ENCODE data around the gene LRCH4. TPM values are rescaled to one million over a fixed set of nuclear protein-coding genes. Genes with fewer than 3 reads are reported as not detected.

The LRCH4 gene, protein sequence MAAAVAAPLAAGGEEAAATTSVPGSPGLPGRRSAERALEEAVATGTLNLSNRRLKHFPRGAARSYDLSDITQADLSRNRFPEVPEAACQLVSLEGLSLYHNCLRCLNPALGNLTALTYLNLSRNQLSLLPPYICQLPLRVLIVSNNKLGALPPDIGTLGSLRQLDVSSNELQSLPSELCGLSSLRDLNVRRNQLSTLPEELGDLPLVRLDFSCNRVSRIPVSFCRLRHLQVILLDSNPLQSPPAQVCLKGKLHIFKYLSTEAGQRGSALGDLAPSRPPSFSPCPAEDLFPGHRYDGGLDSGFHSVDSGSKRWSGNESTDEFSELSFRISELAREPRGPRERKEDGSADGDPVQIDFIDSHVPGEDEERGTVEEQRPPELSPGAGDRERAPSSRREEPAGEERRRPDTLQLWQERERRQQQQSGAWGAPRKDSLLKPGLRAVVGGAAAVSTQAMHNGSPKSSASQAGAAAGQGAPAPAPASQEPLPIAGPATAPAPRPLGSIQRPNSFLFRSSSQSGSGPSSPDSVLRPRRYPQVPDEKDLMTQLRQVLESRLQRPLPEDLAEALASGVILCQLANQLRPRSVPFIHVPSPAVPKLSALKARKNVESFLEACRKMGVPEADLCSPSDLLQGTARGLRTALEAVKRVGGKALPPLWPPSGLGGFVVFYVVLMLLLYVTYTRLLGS
- 6.2 and 9.3 TPM in 2 replicates for total RNA-seq

DNA sequence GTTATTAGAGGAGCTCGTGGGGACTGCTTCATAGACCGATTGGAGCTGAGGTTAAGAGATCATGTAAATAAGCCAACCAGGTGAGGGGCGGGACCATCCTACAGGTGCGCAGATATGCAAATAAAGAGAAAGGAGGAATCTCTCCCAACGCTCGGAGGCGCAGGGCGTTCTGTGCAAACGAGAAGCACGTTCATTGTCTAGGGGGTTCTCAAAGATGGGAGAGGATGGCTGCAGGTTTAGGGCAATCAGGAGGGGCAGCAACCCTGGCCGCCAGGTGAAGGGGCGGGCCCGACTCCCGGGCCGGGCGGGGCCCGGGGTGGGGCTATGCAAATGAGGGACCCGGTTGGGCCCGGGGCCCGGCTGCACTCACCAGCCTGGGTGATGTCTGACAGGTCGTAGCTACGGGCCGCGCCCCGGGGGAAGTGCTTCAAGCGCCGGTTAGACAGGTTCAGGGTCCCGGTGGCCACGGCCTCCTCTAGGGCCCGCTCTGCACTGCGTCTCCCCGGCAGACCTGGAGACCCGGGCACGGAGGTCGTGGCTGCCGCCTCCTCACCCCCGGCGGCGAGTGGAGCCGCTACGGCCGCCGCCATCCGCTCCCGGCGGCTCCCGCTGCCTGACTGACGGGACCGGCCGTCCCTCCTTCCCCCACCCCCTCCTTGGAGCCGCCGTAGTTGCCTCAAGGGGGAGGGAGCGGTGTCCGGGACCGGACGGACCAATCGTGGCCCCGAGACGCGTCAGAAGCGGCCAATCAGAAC, at the start of gene LRCH4:
LRCH4 (minus strand) TSS at position 619 of the 755 bp plus-strand sequence; CDS start at position 590, 29 bp downstream.

DNA sequence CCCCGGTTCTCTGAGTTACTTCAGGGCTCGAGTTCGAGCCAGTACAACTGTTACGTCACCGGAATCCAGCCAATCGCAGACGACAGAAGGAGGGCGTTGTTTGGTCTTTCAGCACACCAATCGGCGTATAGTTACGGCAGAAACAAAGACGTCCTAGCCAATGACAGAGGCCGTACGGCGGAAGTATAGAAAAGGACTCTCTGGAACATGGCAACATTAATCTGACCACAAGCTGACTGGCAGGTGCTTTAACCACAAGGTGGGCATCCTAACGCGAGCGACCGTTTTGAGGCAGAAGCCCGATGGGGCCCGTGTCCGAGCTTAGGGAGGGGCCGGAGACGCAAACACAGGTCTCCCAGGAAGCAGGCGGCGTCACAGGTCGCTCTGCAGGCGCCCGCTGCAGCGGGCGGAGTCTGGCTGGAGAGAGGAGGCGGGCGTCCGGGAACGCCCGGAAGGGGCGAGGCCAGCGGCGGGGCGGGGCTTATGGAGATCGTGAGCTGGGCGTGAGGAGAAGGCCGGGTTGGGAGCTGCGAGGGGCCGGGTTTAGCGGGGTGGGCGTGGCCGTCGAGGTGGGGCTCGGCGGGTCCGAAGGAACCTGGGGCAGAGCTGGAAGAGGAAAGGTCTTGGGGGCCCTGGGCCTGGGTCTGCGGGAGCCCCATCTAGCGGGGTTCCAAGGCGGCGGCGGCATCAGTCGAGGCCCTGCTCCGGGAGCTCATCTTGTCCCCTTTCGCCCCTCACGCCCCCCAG, 26.2 kb upstream of the LRCH4 start, which contains the start of gene MOSPD3:
MOSPD3 (plus strand) TSS at position 558 of the 747 bp plus-strand sequence. CDS start 252 bp downstream, outside the sequence.

DNA sequence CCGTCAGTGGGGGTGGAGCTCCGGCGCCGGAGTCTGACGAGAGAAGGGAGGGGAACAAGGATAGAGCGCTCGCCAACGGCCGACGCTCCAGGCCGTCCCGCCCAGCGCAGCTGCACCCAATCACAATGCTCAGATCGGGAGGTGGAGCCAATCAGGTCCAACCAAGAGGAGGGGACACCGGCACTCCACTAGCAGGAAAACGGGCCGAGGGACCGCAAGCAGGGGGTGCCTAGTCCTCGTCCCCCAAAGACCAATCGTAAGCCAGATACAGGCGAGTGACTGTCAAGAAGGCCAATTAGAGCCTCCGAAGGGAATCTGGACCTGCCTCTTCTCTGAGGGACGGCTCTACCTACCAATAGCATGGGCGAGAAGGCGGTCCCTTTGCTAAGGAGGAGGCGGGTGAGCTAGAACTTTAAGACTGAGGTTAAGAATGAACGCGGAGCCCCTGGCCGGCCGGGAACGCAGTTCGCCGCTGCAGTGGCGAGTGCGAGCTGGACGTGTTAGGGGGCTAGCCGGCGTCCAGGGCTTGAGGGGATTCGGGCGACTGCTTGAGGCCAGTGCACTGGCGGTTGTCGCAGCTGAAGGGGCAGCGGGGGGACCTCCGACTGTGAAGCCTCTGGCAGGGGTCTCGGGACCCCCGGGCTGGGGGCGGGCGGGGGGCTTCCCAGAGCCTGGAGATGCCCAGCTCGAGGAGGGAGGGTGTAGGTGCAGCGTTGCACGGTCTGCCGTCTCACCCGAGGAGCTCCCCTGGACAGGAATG, 517 bp upstream of the LRCH4 start, which contains the start of gene FBXO24:
FBXO24 (plus strand) TSS at position 63 of the 760 bp plus-strand sequence; CDS start at position 361, 298 bp downstream.

DNA sequence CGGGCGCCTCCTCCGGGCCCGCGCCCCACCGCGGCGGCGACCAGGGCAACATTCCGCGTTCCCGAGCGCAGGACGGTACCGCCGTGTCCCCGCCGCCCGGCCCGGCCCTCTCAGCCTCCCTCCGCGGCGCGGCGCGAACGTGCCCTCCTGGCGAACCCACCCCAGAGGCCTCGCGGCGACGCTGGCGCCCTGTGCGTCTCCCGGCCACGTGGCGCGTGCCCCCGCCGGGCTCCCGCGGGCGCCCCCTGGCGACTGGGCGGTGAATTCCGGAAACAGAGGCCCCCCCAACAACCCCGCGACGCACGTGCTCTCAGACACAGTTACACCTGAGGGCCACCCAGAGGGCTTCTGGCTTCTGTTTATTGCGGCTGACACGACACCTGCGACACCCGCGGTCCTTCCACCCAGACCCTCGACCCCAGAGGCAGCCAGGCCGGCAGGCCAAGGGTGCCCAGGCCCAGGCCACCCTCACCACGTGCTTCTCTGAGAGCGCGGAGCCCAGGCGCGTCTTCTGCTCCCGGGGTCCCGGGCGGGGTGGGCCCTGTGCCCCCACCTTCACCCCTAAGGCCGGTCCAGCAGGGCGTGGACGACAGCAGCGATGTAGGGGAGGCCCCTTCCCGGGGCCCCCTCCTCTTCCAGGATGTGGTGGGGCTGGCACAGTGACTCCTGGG, 12.1 kb downstream of the LRCH4 start, which contains the start of gene SAP25:
SAP25 (minus strand) TSS at position 210 of the 671 bp plus-strand sequence; CDS start at position 52, 158 bp downstream.

DNA sequence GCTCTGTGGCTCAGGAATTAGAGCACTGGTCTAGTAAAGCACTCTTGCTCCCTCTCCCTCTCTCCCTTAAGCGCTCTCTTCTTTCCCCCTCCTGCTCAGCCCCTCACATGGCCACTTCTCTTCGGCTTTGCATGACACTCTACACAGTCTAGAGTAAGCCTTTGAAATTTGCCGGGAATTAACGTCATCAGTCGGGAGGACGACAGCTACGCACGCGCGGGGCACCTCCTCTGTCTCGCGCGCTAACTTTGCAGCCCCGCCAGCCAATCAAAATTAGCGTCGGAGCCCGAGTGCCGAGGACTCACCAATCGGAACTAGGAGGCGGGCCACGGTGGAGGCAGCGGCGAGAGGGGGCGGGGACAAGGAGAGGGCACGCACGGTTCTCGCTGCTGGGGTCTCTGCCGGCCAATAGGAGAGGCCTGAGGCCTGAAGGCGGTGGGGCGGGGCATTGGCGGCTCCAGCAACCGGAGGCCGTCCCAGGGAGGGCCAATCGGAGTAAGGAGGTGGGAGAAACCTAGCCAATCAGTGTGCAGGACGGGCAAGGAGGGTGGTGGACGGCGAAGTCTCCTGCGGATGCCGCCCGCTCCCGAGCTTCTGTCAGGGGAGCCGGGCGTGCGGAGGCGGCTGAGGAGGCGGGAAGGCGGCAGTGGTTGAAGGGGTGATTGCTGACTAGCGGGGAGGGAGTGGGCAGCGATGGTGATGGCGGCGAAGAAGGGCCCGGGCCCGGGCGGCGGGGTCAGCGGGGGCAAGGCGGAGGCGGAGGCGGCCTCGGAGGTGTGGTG, 47.1 kb downstream of the LRCH4 start, which contains the start of gene AGFG2:
AGFG2 (plus strand) TSS at position 550 of the 782 bp plus-strand sequence; CDS start at position 694, 144 bp downstream.

Other genes starting within 250 kb of the LRCH4 start
- gene PILRB, start 228.0 kb downstream of the LRCH4 start, total RNA-seq, result 4.1 and 14.6 TPM in 2 replicates
- 0.28 TPM in 1 of 2 replicates, not detected in the other for gene PILRA, start 212.6 kb downstream of the LRCH4 start, total RNA-seq
- gene ZCWPW1, start 157.4 kb downstream of the LRCH4 start, total RNA-seq, result 0.54 and 0.85 TPM in 2 replicates
- gene MEPCE, start 156.3 kb downstream of the LRCH4 start, total RNA-seq, result 33.0 and 42.9 TPM in 2 replicates
- 18.1 and 18.5 TPM in 2 replicates for gene PPP1R35, start 149.6 kb downstream of the LRCH4 start, total RNA-seq
- gene SPACDR, start 121.9 kb downstream of the LRCH4 start, total RNA-seq, result 1.3 and 1.9 TPM in 2 replicates
- gene TSC22D4, start 106.9 kb downstream of the LRCH4 start, total RNA-seq, result 27.9 and 32.6 TPM in 2 replicates
- 1.9 and 2.2 TPM in 2 replicates for gene NYAP1, start 102.2 kb downstream of the LRCH4 start, total RNA-seq
- gene AGFG2, start 46.9 kb downstream of the LRCH4 start, total RNA-seq, result 18.0 and 19.2 TPM in 2 replicates
- not detected in 2 replicates for gene SAP25, start 12.2 kb downstream of the LRCH4 start, total RNA-seq
- 0.09 and 0.28 TPM in 2 replicates for gene FBXO24, start 199 bp upstream of the LRCH4 start, total RNA-seq
- gene PCOLCE, start 16.2 kb upstream of the LRCH4 start, total RNA-seq, result 0.28 and 0.45 TPM in 2 replicates
- gene MOSPD3, start 26.4 kb upstream of the LRCH4 start, total RNA-seq, result 4.0 and 4.2 TPM in 2 replicates
- 0.18 and 0.19 TPM in 2 replicates for gene TFR2, start 55.4 kb upstream of the LRCH4 start, total RNA-seq
- not detected in 2 replicates for gene ACTL6B, start 70.3 kb upstream of the LRCH4 start, total RNA-seq
- 79.3 and 96.9 TPM in 2 replicates for gene GNB2, start 87.6 kb upstream of the LRCH4 start, total RNA-seq
- gene GIGYF1, start 108.1 kb upstream of the LRCH4 start, total RNA-seq, result 12.1 and 16.4 TPM in 2 replicates
- gene POP7, start 120.0 kb upstream of the LRCH4 start, total RNA-seq, result 34.6 and 45.7 TPM in 2 replicates
- gene EPO, start 134.3 kb upstream of the LRCH4 start, total RNA-seq, result not detected in 2 replicates
- gene ZAN, start 147.5 kb upstream of the LRCH4 start, total RNA-seq, result not detected in 2 replicates
- gene EPHB4, start 241.4 kb upstream of the LRCH4 start, total RNA-seq, result 281 and 308 TPM in 2 replicates

Measured in endothelial cell of coronary artery (primary cell).